Measurements from ENCODE around the gene PEPD. TPM values are rescaled to one million over a fixed set of nuclear protein-coding genes. Genes with fewer than 3 reads are reported as not detected.

The PEPD gene
- total RNA-seq, 1 experiment from 2014 or later = 40.5 TPM

DNA sequence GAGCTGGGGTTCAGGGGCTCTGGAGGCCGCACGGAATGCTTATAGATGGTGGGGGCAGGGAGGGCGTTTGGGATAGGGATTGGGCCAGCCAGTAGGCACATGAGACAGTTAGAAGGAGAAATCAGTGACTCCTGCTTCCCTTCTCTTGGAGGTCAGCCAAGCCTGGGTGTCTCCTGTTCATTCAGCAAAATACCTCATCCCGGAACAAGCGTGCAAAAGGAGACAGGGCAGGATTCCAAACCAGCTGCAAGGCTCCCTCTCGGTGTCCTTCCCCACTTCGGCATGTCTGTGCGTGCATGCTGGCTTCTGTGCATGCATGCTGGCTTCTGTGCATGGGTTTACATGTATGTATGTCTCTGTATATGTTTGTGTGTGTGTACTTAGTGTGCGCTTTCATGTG lies 37.3 kb upstream of the PEPD start:
- Histone ChIP-seq H4K20me1 (ENCODE audit: insufficient read depth) (no peaks in the 10 kb centered on the region), H3K4me1 (ENCODE audit: control insufficient read depth in 1 of 2, insufficient read depth in 2 of 2, low read length in 2 of 2) (no peaks in the 10 kb centered on the region), H3K27me3 (ENCODE audit: insufficient read depth, low read length) (peaks cover 12% of the 10 kb centered on the region; the same call in 1 of the 2 replicates), H2AFZ (ENCODE audit: low read depth, low read length, poor library complexity, severe bottlenecking) (no peak overlapping the region), H3K9ac (ENCODE audit: low read length) (no peak overlapping the region), H3K79me2 (ENCODE audit: insufficient read depth, low read length) (no peaks in the 10 kb centered on the region), H3K36me3 (ENCODE audit: control insufficient read depth in 1 of 2, insufficient read depth in 2 of 2, low read length in 2 of 2) (no peaks in the 10 kb centered on the region), H3K4me3 (replicated peaks in 1 of 2; ENCODE audit: low read depth in 1 of 2, low read length in 2 of 2) (no peak overlapping the region), H3K27ac (ENCODE audit: low read depth, low read length) (no peak overlapping the region), H3K9me3 (ENCODE audit: control insufficient read depth in 1 of 2, insufficient read depth in 1 of 2, low read depth in 1 of 2, low read length in 2 of 2) (no peaks in the 10 kb centered on the region), H3K9me2 (ENCODE audit: insufficient read depth) (no peaks in the 10 kb centered on the region), H3K4me2 (ENCODE audit: low read length) (no peak overlapping the region)
- ChIA-PET CTCF (no interaction called here), POLR2A (no interaction called here), RAD21 (ENCODE audit: low non-redundant PET in 1 of 2, low total read pairs in 2 of 2, uncharacterized antibody in 2 of 2, unreplicated experiment in 2 of 2) (no interaction called here)
- TF ChIP-seq ELF1 (IDR thresholded peaks at IDR 0.05; ENCODE audit: borderline replicate concordance, low read depth) = no peak
- no peak for TF ChIP-seq POLR2AphosphoS5 (IDR thresholded peaks at IDR 0.05; ENCODE audit: low read depth, low read length)
- TF ChIP-seq, protein P1, sequence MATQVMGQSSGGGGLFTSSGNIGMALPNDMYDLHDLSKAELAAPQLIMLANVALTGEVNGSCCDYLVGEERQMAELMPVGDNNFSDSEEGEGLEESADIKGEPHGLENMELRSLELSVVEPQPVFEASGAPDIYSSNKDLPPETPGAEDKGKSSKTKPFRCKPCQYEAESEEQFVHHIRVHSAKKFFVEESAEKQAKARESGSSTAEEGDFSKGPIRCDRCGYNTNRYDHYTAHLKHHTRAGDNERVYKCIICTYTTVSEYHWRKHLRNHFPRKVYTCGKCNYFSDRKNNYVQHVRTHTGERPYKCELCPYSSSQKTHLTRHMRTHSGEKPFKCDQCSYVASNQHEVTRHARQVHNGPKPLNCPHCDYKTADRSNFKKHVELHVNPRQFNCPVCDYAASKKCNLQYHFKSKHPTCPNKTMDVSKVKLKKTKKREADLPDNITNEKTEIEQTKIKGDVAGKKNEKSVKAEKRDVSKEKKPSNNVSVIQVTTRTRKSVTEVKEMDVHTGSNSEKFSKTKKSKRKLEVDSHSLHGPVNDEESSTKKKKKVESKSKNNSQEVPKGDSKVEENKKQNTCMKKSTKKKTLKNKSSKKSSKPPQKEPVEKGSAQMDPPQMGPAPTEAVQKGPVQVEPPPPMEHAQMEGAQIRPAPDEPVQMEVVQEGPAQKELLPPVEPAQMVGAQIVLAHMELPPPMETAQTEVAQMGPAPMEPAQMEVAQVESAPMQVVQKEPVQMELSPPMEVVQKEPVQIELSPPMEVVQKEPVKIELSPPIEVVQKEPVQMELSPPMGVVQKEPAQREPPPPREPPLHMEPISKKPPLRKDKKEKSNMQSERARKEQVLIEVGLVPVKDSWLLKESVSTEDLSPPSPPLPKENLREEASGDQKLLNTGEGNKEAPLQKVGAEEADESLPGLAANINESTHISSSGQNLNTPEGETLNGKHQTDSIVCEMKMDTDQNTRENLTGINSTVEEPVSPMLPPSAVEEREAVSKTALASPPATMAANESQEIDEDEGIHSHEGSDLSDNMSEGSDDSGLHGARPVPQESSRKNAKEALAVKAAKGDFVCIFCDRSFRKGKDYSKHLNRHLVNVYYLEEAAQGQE (IDR thresholded peaks at IDR 0.05; ENCODE audit: low read depth) = no peak
- no peak for TF ChIP-seq EZH2phosphoT487 (IDR thresholded peaks at IDR 0.05; ENCODE audit: borderline replicate concordance)
- TF ChIP-seq, protein P2, sequence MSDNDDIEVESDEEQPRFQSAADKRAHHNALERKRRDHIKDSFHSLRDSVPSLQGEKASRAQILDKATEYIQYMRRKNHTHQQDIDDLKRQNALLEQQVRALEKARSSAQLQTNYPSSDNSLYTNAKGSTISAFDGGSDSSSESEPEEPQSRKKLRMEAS (IDR thresholded peaks at IDR 0.05) = no peak
- no peak for TF ChIP-seq ZFX (IDR thresholded peaks at IDR 0.05)
- TF ChIP-seq YY1 (IDR thresholded peaks at IDR 0.05; ENCODE audit: extremely low read depth, insufficient replicate concordance, low read depth, low read length) = no peak
- no peak for TF ChIP-seq EZH2 (IDR thresholded peaks at IDR 0.05)
- TF ChIP-seq FOSL1 (IDR thresholded peaks at IDR 0.05; ENCODE audit: low read depth) = no peak
- TF ChIP-seq CBX3 (IDR thresholded peaks at IDR 0.05; ENCODE audit: low read depth) = no peak
- no peak for TF ChIP-seq EGR1 (IDR thresholded peaks at IDR 0.05; ENCODE audit: low read depth)
- no peak for TF ChIP-seq POLR2A (IDR thresholded peaks at IDR 0.05; ENCODE audit: borderline replicate concordance, extremely low read depth, insufficient read depth, insufficient read length)
- no peak for TF ChIP-seq SIN3A (IDR thresholded peaks at IDR 0.05; ENCODE audit: low read depth)
- TF ChIP-seq CTCF (IDR thresholded peaks at IDR 0.05 in 2 of 3, conservative IDR thresholded peaks at IDR 0.05 in 1 of 3; ENCODE audit: borderline replicate concordance in 1 of 3, insufficient read depth in 1 of 3, low read depth in 2 of 3, low read length in 2 of 3) = no peak
- TF ChIP-seq SRF (IDR thresholded peaks at IDR 0.05; ENCODE audit: low read depth) = no peak
- no peak for TF ChIP-seq RAD21 (IDR thresholded peaks at IDR 0.05; ENCODE audit: low read depth)
- no peak for TF ChIP-seq TCF7L2 (IDR thresholded peaks at IDR 0.05; ENCODE audit: borderline replicate concordance, extremely low read depth, insufficient read depth, insufficient read length)
- no peak for TF ChIP-seq ZNF274 (IDR thresholded peaks at IDR 0.05; ENCODE audit: low read depth, low read length)
- no peak for TF ChIP-seq CEBPB (IDR thresholded peaks at IDR 0.05; ENCODE audit: low read depth)
- TF ChIP-seq SP1 (IDR thresholded peaks at IDR 0.05; ENCODE audit: low read depth) = no peak
- BruUV-seq (replicated peaks) = no TSS peak
- ATAC-seq = no peak
- no peak for DNase-seq (ENCODE audit: low read depth, low spot score)
- intact Hi-C loops (cut with micrococcal nuclease) = no loop called here

Data from HCT116 (cell line).